ENCODE measurements around the gene BNC1. TPM values are rescaled to one million over a fixed set of nuclear protein-coding genes. Genes with fewer than 3 reads are reported as not detected.

Gene BNC1, protein sequence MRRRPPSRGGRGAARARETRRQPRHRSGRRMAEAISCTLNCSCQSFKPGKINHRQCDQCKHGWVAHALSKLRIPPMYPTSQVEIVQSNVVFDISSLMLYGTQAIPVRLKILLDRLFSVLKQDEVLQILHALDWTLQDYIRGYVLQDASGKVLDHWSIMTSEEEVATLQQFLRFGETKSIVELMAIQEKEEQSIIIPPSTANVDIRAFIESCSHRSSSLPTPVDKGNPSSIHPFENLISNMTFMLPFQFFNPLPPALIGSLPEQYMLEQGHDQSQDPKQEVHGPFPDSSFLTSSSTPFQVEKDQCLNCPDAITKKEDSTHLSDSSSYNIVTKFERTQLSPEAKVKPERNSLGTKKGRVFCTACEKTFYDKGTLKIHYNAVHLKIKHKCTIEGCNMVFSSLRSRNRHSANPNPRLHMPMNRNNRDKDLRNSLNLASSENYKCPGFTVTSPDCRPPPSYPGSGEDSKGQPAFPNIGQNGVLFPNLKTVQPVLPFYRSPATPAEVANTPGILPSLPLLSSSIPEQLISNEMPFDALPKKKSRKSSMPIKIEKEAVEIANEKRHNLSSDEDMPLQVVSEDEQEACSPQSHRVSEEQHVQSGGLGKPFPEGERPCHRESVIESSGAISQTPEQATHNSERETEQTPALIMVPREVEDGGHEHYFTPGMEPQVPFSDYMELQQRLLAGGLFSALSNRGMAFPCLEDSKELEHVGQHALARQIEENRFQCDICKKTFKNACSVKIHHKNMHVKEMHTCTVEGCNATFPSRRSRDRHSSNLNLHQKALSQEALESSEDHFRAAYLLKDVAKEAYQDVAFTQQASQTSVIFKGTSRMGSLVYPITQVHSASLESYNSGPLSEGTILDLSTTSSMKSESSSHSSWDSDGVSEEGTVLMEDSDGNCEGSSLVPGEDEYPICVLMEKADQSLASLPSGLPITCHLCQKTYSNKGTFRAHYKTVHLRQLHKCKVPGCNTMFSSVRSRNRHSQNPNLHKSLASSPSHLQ
- 4.2 TPM for polyA plus RNA-seq
- long read RNA-seq, donor 1: 0 reads
- long read RNA-seq, donor 2, full-length matches to known transcripts: 1 of 1 reads
- long read RNA-seq, donor 2, partial matches to known transcripts: 0 of 1 reads
- long read RNA-seq, donor 2, other reads (novel, unspliced or antisense): 0 of 1 reads
- long read RNA-seq, donor 3: 0 reads
- long read RNA-seq, donor 4: 0 reads
- long read RNA-seq, donor 5: 0 reads
- long read RNA-seq, donor 6: 0 reads
- long read RNA-seq, donor 7: 0 reads
- long read RNA-seq, donor 8: 0 reads
- long read RNA-seq, donor 9: 0 reads
- long read RNA-seq, donor 10: 0 reads
- long read RNA-seq, donor 11: 0 reads

GRCh38 chr15:83284559-83285283, at the start of gene BNC1:
Gene BNC1, minus strand, starts transcription at chr15:83284664. Its CDS starts 36 bp downstream, at chr15:83284628.
- Histone ChIP-seq H3K9me3 (ENCODE audit: control insufficient read depth, low read depth, low read length) (no peaks in the 10 kb centered on the region), H3K27ac (ENCODE audit: low read length) (no peak within 1 kb of the TSS), H3K4me1 (ENCODE audit: control insufficient read depth, insufficient read depth, low read length) (peaks cover 5% of the 10 kb centered on the region), H3K4me3 (ENCODE audit: low read length) (peak within 1 kb of the TSS; percentile 35), H3K27me3 (ENCODE audit: control insufficient read depth, insufficient read depth, low read length) (peaks cover 68% of the 10 kb centered on the region), H3K36me3 (ENCODE audit: control insufficient read depth, insufficient read depth, low read length) (no peaks in the 10 kb centered on the region)
- DNase-seq: no peak
- no CpG with 5 or more reads among the region's 93 CpGs for WGBS (ENCODE audit: insufficient coverage, low lambda C conversion rate)

GRCh38 chr15:83327041-83327440, 42.6 kb upstream of the BNC1 start:
- Histone ChIP-seq H3K36me3 (ENCODE audit: control insufficient read depth, insufficient read depth, low read length) (no peaks in the 10 kb centered on the region), H3K9me3 (ENCODE audit: control insufficient read depth, low read depth, low read length) (no peaks in the 10 kb centered on the region), H3K27me3 (ENCODE audit: control insufficient read depth, insufficient read depth, low read length) (no peaks in the 10 kb centered on the region), H3K4me1 (ENCODE audit: control insufficient read depth, insufficient read depth, low read length) (no peaks in the 10 kb centered on the region), H3K4me3 (ENCODE audit: low read length) (no peak overlapping the region), H3K27ac (ENCODE audit: low read length) (no peak overlapping the region)
- DNase-seq: no peak
- no CpG with 5 or more reads among the region's 4 CpGs for WGBS (ENCODE audit: insufficient coverage, low lambda C conversion rate)

DNA sequence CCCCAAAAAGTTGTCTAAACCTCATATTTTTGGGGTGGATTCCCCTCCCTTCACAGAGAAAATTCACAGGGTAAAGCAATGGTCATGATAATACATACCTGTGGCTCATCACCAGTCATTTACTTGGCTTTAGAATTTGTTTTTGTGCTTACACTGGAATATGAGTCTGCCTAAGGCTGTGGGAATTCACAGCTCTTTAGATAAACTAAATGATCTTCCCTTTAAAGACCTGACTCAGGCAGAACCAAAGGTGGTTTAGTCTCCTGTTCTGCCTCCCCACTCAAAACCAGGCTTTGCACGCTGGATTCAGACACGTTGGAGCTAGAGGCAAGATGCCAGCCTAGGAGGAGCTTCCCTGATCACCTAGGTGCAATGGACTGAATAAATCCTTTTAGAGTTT, 40.3 kb upstream of the BNC1 start:
- Histone ChIP-seq H3K27me3 (ENCODE audit: control insufficient read depth, insufficient read depth, low read length) (no peaks in the 10 kb centered on the region), H3K4me1 (ENCODE audit: control insufficient read depth, insufficient read depth, low read length) (no peaks in the 10 kb centered on the region), H3K36me3 (ENCODE audit: control insufficient read depth, insufficient read depth, low read length) (no peaks in the 10 kb centered on the region), H3K9me3 (ENCODE audit: control insufficient read depth, low read depth, low read length) (no peaks in the 10 kb centered on the region), H3K27ac (ENCODE audit: low read length) (no peak overlapping the region), H3K4me3 (ENCODE audit: low read length) (no peak overlapping the region)
- no CpG with 5 or more reads among the region's 2 CpGs for WGBS (ENCODE audit: insufficient coverage, low lambda C conversion rate)
- no peak for DNase-seq

GRCh38 chr15:83323296-83323711, 38.8 kb upstream of the BNC1 start:
- H3K4me3 ChIP-seq (ENCODE audit: low read length): no peak overlapping the region
- no peaks in the 10 kb centered on the region for H3K9me3 ChIP-seq (ENCODE audit: control insufficient read depth, low read depth, low read length)
- no peaks in the 10 kb centered on the region for H3K27me3 ChIP-seq (ENCODE audit: control insufficient read depth, insufficient read depth, low read length)
- WGBS (ENCODE audit: insufficient coverage, low lambda C conversion rate): no CpG with 5 or more reads among the region's 9 CpGs
- H3K27ac ChIP-seq (ENCODE audit: low read length): no peak overlapping the region
- no peaks in the 10 kb centered on the region for H3K4me1 ChIP-seq (ENCODE audit: control insufficient read depth, insufficient read depth, low read length)
- H3K36me3 ChIP-seq (ENCODE audit: control insufficient read depth, insufficient read depth, low read length): no peaks in the 10 kb centered on the region
- peak; percentile 47 to 49 for DNase-seq

DNA sequence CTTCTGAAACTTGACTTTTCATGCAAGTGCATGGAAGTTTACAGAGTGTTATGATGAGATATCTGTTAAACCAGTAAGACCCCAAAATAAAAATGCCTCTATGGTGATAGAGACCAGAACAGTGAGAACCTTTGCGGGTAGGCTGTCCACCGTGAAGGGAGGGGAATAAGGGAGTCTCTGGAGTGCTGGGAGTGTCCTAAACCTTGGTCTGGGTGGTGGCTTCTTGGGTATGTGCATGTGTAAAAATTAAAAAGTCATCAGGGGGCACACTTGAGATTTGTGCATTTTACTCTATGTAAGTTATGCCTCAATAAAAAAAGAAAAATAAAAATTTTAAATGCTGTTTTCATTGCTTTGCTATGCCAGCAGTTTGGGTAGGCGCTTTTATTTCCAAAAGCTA, 38.2 kb upstream of the BNC1 start:
- Histone ChIP-seq H3K4me3 (ENCODE audit: low read length) (no peak overlapping the region), H3K9me3 (ENCODE audit: control insufficient read depth, low read depth, low read length) (no peaks in the 10 kb centered on the region), H3K27me3 (ENCODE audit: control insufficient read depth, insufficient read depth, low read length) (no peaks in the 10 kb centered on the region), H3K36me3 (ENCODE audit: control insufficient read depth, insufficient read depth, low read length) (no peaks in the 10 kb centered on the region), H3K4me1 (ENCODE audit: control insufficient read depth, insufficient read depth, low read length) (no peaks in the 10 kb centered on the region), H3K27ac (ENCODE audit: low read length) (no peak overlapping the region)
- whole genome bisulfite sequencing (ENCODE audit: insufficient coverage, low lambda C conversion rate): 100% methylated on average over 1 of the region's 3 CpGs
- DNase-seq: no peak

DNA sequence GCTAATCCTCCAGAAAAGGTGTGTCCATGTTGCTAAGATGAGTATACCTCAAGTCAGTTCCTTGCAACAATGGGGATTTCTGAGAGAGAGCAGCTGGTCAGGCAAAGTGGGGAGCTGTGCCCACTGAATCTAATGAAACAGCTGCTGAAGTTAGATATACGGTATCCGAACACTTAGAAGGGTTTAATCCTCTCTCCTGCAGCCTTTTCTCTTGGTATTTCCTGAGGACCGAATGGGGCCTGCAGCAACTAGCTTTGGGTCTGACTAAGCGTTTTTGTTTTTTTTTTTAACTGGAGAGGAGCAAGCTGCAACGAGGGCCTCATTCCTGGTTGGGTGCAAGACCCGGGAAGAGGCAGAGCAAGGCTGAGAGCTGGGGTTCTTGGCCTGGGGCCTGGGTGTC, 37.6 kb upstream of the BNC1 start:
- Histone ChIP-seq H3K9me3 (ENCODE audit: control insufficient read depth, low read depth, low read length) (no peaks in the 10 kb centered on the region), H3K36me3 (ENCODE audit: control insufficient read depth, insufficient read depth, low read length) (no peaks in the 10 kb centered on the region), H3K4me1 (ENCODE audit: control insufficient read depth, insufficient read depth, low read length) (no peaks in the 10 kb centered on the region), H3K4me3 (ENCODE audit: low read length) (no peak overlapping the region), H3K27me3 (ENCODE audit: control insufficient read depth, insufficient read depth, low read length) (no peaks in the 10 kb centered on the region), H3K27ac (ENCODE audit: low read length) (no peak overlapping the region)
- DNase-seq: no peak
- WGBS (ENCODE audit: insufficient coverage, low lambda C conversion rate): no CpG with 5 or more reads among the region's 6 CpGs

- no peak for DNase-seq
- H3K27me3 ChIP-seq (ENCODE audit: control insufficient read depth, insufficient read depth, low read length): no peaks in the 10 kb centered on the region
- H3K9me3 ChIP-seq (ENCODE audit: control insufficient read depth, low read depth, low read length): no peaks in the 10 kb centered on the region
- H3K36me3 ChIP-seq (ENCODE audit: control insufficient read depth, insufficient read depth, low read length): no peaks in the 10 kb centered on the region
- H3K4me1 ChIP-seq (ENCODE audit: control insufficient read depth, insufficient read depth, low read length): no peaks in the 10 kb centered on the region
- H3K4me3 ChIP-seq (ENCODE audit: low read length): no peak overlapping the region
- H3K27ac ChIP-seq (ENCODE audit: low read length): no peak overlapping the region
These were observed 36.4 kb upstream of the BNC1 start for GRCh38 chr15:83320844-83321243.

GRCh38 chr15:83320404-83320803, 35.9 kb upstream of the BNC1 start:
- DNase-seq: no peak
- no CpG with 5 or more reads among the region's 4 CpGs for WGBS (ENCODE audit: insufficient coverage, low lambda C conversion rate)
- Histone ChIP-seq H3K36me3 (ENCODE audit: control insufficient read depth, insufficient read depth, low read length) (no peaks in the 10 kb centered on the region), H3K27ac (ENCODE audit: low read length) (no peak overlapping the region), H3K4me1 (ENCODE audit: control insufficient read depth, insufficient read depth, low read length) (no peaks in the 10 kb centered on the region), H3K9me3 (ENCODE audit: control insufficient read depth, low read depth, low read length) (no peaks in the 10 kb centered on the region), H3K4me3 (ENCODE audit: low read length) (no peak overlapping the region), H3K27me3 (ENCODE audit: control insufficient read depth, insufficient read depth, low read length) (no peaks in the 10 kb centered on the region)

GRCh38 chr15:83319771-83320170, 35.3 kb upstream of the BNC1 start:
- Histone ChIP-seq H3K4me3 (ENCODE audit: low read length) (no peak overlapping the region), H3K9me3 (ENCODE audit: control insufficient read depth, low read depth, low read length) (no peaks in the 10 kb centered on the region), H3K4me1 (ENCODE audit: control insufficient read depth, insufficient read depth, low read length) (no peaks in the 10 kb centered on the region), H3K27me3 (ENCODE audit: control insufficient read depth, insufficient read depth, low read length) (no peaks in the 10 kb centered on the region), H3K36me3 (ENCODE audit: control insufficient read depth, insufficient read depth, low read length) (no peaks in the 10 kb centered on the region), H3K27ac (ENCODE audit: low read length) (no peak overlapping the region)
- DNase-seq: no peak
- no CpG with 5 or more reads among the region's 3 CpGs for WGBS (ENCODE audit: insufficient coverage, low lambda C conversion rate)

All from large intestine (tissue), 12 donors.